ENCODE data around the gene ALDH8A1.

DNA sequence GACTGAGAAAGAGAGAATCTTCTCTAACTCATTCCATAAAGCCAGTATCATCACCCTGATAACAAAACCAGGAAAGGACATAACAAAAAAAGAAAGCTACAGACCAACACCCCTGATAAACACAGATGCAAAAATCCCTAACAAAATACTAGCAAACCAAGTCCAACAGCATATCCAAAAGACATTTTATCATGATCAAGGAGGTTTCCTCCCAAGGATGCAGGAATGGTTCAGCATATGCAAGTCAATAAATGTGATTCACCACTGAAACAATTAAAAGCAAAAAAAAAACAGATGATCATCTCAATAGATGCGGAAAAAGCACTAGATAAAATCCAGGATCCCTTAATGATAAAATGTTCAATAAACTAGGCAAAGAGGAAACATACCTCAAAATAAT, 24.5 kb upstream of the ALDH8A1 start:
- TF ChIP-seq SP1 (IDR thresholded peaks at IDR 0.05; ENCODE audit: low read depth, low read length) (no peak), RCOR1 (conservative IDR thresholded peaks at IDR 0.05; ENCODE audit: low read depth, low read length) (no peak)
- TF ChIP-seq, protein P1, sequence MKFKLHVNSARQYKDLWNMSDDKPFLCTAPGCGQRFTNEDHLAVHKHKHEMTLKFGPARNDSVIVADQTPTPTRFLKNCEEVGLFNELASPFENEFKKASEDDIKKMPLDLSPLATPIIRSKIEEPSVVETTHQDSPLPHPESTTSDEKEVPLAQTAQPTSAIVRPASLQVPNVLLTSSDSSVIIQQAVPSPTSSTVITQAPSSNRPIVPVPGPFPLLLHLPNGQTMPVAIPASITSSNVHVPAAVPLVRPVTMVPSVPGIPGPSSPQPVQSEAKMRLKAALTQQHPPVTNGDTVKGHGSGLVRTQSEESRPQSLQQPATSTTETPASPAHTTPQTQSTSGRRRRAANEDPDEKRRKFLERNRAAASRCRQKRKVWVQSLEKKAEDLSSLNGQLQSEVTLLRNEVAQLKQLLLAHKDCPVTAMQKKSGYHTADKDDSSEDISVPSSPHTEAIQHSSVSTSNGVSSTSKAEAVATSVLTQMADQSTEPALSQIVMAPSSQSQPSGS (IDR thresholded peaks at IDR 0.05; ENCODE audit: low read length): no peak
